ENCODE results near the gene ZSCAN5A.
"Not testable (repeated sequence)": the region's sequence is repeated elsewhere in the genome, so short reads cannot be mapped to it uniquely, and the experiment has no call there.

Gene ZSCAN5A

DNA sequence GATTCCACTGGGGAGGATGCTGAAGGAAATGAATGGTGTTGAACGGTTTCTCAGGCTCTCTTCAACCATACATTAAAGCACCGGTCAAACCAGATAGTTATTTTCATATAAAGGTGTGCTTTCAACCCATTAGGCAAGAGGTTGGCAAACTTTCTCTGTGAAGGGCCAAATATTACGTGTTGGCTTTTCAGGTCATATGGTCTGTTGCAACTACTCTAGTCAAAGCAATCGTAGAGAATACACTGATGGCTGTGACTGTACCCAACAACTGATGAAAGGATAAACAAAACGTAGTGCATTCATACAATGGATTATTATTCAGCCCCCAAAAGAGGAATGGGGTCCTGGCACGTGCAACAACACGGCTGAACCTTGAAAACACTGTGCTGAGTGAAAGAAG is 5.8 kb downstream of the ZSCAN5A start:
- no peak for DNase-seq (ENCODE audit: low read depth)
- TF ChIP-seq CTCF (IDR thresholded peaks at IDR 0.05; ENCODE audit: low read depth, low read length, missing control alignments): no peak
- H3K4me3 ChIP-seq (ENCODE audit: low read depth, low read length): no peak overlapping the region
- in situ Hi-C loops (cut with HindIII; ENCODE audit: low sequenced_read_pairs): no loop called here

- DNase-seq (ENCODE audit: low read depth); in situ Hi-C loops (cut with HindIII; ENCODE audit: low sequenced_read_pairs); H3K4me3 ChIP-seq (ENCODE audit: low read depth, low read length): not testable (repeated sequence)
Observed at GRCh38 chr19:56307062-56307461, 7.6 kb downstream of the ZSCAN5A start.

DNA sequence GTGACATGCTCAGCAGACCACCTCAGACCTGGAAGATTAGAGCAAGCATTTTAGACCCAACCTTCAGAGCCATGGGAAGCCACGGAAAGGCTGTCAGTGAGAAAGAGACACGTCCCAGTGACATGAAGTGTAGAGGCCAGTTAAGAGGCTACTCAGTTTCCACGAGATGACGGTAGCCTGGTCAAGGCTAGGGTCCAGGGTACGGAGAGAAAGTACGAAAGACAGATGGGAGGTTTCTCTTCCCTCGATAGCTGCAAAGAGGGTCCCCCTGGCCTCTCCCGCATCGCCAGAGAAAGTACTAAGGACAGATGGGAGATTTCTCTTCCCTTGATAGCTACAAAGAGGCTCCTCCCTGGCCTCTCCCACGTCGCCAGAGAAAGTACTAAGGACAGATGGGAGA is 8.6 kb downstream of the ZSCAN5A start:
- no peak for TF ChIP-seq CTCF (IDR thresholded peaks at IDR 0.05; ENCODE audit: low read depth, low read length, missing control alignments)
- no peak for DNase-seq (ENCODE audit: low read depth)
- in situ Hi-C loops (cut with HindIII; ENCODE audit: low sequenced_read_pairs): no loop called here
- H3K4me3 ChIP-seq (ENCODE audit: low read depth, low read length): no peak overlapping the region

DNA sequence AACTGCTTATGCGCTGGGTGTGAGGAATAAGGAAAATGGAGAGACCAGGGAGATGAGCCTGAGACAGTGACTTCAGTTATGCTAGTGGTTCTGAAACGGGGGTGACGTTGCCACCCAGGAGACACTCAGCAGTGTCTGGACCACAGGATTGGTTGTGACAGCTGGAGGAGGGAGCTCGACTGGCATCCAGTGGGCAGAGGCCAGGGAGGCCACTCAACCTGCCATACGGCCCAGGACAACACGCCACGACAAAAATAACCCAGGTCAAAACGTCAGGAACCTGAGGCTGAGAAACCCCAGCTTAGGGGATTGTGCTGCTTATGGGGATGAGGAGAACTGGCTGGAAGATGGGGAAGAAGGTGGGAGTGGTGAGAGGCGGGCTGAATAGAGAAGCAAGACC is 10.4 kb downstream of the ZSCAN5A start:
- DNase-seq (ENCODE audit: low read depth): no peak
- TF ChIP-seq CTCF (IDR thresholded peaks at IDR 0.05; ENCODE audit: low read depth, low read length, missing control alignments): no peak
- in situ Hi-C loops (cut with HindIII; ENCODE audit: low sequenced_read_pairs): no loop called here
- no peak overlapping the region for H3K4me3 ChIP-seq (ENCODE audit: low read depth, low read length)

DNA sequence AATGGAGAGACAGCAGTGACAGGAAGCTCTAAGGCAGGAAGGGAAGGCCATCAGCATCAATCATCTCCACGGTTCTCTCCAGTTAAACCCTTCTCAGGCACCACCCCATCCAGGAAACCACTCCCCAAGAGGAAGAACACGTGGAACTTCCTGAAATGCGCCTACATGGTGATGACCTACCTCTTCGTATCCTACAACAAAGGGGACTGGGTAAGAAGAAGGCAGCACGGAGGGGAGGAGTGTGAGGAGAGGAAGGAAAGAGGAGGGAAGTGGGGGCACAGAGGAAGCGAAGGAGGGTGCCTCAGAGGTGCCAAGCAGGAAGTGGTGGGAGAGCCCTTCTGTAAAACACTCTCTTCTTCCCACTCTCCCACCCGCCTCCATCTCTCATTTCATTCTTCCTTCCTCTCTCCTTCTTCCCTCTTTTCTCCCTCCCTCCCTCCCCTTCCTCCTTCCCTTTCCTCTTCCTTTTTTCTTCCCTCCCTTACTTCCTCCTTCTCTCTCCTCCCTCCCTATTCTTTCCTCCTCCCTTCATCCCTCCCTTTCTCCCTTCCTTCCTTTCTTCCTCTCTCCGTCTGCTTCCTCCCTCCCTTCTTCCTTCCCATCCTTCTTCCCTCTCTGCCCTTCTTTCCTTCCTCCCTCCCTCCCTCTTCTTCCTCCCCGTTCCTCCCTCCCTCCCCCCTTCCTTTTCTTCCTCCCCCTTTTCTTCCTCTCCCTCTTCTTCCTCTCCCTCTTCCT is 12.6 kb downstream of the ZSCAN5A start:
- no peak for DNase-seq (ENCODE audit: low read depth)
- no peak overlapping the region for H3K4me3 ChIP-seq (ENCODE audit: low read depth, low read length)
- TF ChIP-seq CTCF (IDR thresholded peaks at IDR 0.05; ENCODE audit: low read depth, low read length, missing control alignments): no peak
- in situ Hi-C loops (cut with HindIII; ENCODE audit: low sequenced_read_pairs): no loop called here

DNA sequence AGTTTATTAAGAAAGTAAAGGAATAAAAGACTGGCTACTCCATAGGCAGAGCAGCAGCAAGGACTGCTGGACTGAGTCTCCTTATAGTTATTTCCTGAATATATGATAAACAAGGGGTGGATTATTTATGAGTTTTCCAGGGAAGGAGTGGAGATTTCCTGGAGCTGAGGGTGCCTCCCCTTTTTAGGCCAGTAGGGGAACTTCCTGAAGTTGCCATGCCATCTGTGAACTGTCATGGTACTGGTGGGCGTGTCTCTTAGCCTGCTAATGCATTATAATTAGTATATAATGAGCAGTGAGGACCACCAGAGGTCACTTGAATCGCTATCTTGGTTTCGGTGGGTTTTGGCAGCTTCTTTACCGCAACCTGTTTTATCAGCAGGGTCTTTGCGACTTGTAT is 13.5 kb downstream of the ZSCAN5A start:
- in situ Hi-C loops (cut with HindIII; ENCODE audit: low sequenced_read_pairs): no loop called here
- no peak for TF ChIP-seq CTCF (IDR thresholded peaks at IDR 0.05; ENCODE audit: low read depth, low read length, missing control alignments)

DNA sequence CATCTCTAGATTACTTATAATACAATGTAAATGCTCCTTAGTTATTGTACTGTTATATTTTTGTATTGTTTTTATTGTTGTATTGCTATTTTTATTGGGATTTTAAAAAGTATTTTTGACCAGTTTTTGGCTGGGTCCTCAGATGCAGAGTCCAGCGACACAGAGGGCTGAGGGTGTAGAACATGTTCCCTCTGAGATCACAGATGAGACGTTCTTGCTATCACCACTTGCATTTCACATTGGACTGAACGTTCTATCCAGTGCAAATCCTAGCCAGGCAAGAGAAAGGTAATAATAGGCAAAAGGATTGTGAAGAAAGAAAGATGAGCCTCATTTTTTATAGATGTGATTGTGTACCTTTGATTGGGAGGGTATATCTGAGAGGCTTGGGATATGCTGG is 15.0 kb downstream of the ZSCAN5A start:
- no peak for DNase-seq (ENCODE audit: low read depth)
- H3K4me3 ChIP-seq (ENCODE audit: low read depth, low read length): no peak overlapping the region
- no peak for TF ChIP-seq CTCF (IDR thresholded peaks at IDR 0.05; ENCODE audit: low read depth, low read length, missing control alignments)
- in situ Hi-C loops (cut with HindIII; ENCODE audit: low sequenced_read_pairs): no loop called here

More for the DNA sequence above, 13.5 kb downstream of the ZSCAN5A start:
- no peak for DNase-seq (ENCODE audit: low read depth)
- H3K4me3 ChIP-seq (ENCODE audit: low read depth, low read length): no peak overlapping the region

Measured in astrocyte of the cerebellum (primary cell).